Measurements from ENCODE around the gene RND2. TPM values are rescaled to one million over a fixed set of nuclear protein-coding genes. Genes with fewer than 3 reads are reported as not detected.

Gene RND2
- total and polyA plus RNA-seq, 8 donors: 0.73 to 2.0 (median 1.7) TPM

GRCh38 chr17:42980274-42980765 lies 44.7 kb upstream of the RND2 start, which contains the start of gene RUNDC1:
RUNDC1 (plus strand) TSS chr17:42980565; CDS start chr17:42980577, 12 bp downstream.
- peak within 1 kb of the TSS; percentile 85 to 97 for H3K4me3 ChIP-seq
- H3K9me3 ChIP-seq: no peaks in the 10 kb centered on the region
- DNase-seq: peak; percentile 81 to 98 (median 94)
- no peaks in the 10 kb centered on the region for H3K27me3 ChIP-seq
- H3K4me1 ChIP-seq: peaks cover 15 to 48% of the 10 kb centered on the region in 2 donors
- peak; percentile 94 for ATAC-seq
- H3K27ac ChIP-seq: peak within 1 kb of the TSS; percentile 75 to 93
- no peak for TF ChIP-seq CTCF (IDR thresholded peaks at IDR 0.05)
- peaks cover 0 to 6% of the 10 kb centered on the region in 2 donors for H3K36me3 ChIP-seq
- intact Hi-C loops (cut with DNase I): no loop called here

- Histone ChIP-seq H3K27ac (peak overlapping the region; percentile 75 to 93), H3K27me3 (no peaks in the 10 kb centered on the region), H3K9me3 (no peaks in the 10 kb centered on the region), H3K4me1 (peaks cover 15 to 54% of the 10 kb centered on the region in 2 donors), H3K4me3 (peak overlapping the region; percentile 85 to 97), H3K36me3 (peaks cover 0 to 10% of the 10 kb centered on the region in 2 donors)
- peak; percentile 17 to 87 (median 54) for DNase-seq
- peak; percentile 74 for ATAC-seq
- intact Hi-C loops (cut with DNase I): no loop called here
- no peak for TF ChIP-seq CTCF (IDR thresholded peaks at IDR 0.05)
Observed at GRCh38 chr17:42980766-42981397, 44.1 kb upstream of the RND2 start.

GRCh38 chr17:42982266-42982665 lies 42.8 kb upstream of the RND2 start:
- Histone ChIP-seq H3K4me1 (peaks cover 15 to 61% of the 10 kb centered on the region in 2 donors), H3K27ac (peak overlapping the region in 1 of 2 donors; percentile 93), H3K4me3 (peak overlapping the region in 1 of 2 donors; percentile 97), H3K9me3 (no peaks in the 10 kb centered on the region), H3K27me3 (no peaks in the 10 kb centered on the region), H3K36me3 (peaks cover 0 to 23% of the 10 kb centered on the region in 2 donors)
- TF ChIP-seq CTCF (IDR thresholded peaks at IDR 0.05): no peak
- ATAC-seq (no peak), DNase-seq (no peak)
- intact Hi-C loops (cut with DNase I): no loop called here

- Histone ChIP-seq H3K36me3 (peaks cover 0 to 53% of the 10 kb centered on the region in 2 donors), H3K27me3 (no peaks in the 10 kb centered on the region), H3K4me1 (peaks cover 9 to 51% of the 10 kb centered on the region in 2 donors), H3K4me3 (no peak overlapping the region), H3K27ac (peak overlapping the region; percentile 30 to 86), H3K9me3 (no peaks in the 10 kb centered on the region)
- intact Hi-C loops (cut with DNase I): no loop called here
- DNase-seq (no peak), ATAC-seq (peak; percentile 24)
- TF ChIP-seq CTCF (IDR thresholded peaks at IDR 0.05): no peak
Observed at GRCh38 chr17:42985225-42985624, 39.8 kb upstream of the RND2 start.

- DNase-seq (no peak), ATAC-seq (no peak)
- Histone ChIP-seq H3K4me1 (peaks cover 0 to 25% of the 10 kb centered on the region in 2 donors), H3K36me3 (peaks cover 0 to 92% of the 10 kb centered on the region in 2 donors), H3K4me3 (no peak overlapping the region), H3K27me3 (no peaks in the 10 kb centered on the region), H3K9me3 (no peaks in the 10 kb centered on the region), H3K27ac (no peak overlapping the region)
- intact Hi-C loops (cut with DNase I): no loop called here
- TF ChIP-seq CTCF (IDR thresholded peaks at IDR 0.05): no peak
Observed at GRCh38 chr17:42989141-42989540, 35.9 kb upstream of the RND2 start.
